K562 (cell line): ENCODE measurements around the gene ST7. TPM values are rescaled to one million over a fixed set of nuclear protein-coding genes. Genes with fewer than 3 reads are reported as not detected.

Source experiments
- CC2D1A ChIP-seq: fragments of 450-650 bp; IDR thresholded peaks from 2 replicates; pipeline ENCODE4 v1.6.1; 2017; ENCODE audit warnings: mild to moderate bottlenecking
- CXXC5 ChIP-seq: fragments of 250-450 bp; sonication (Bioruptor Pico); IDR thresholded peaks from 2 replicates; pipeline ENCODE4 v1.8.0; 2022; ENCODE audit warnings: inconsistent platforms, mild to moderate bottlenecking, moderate library complexity
- EP300 ChIP-seq: IDR thresholded peaks from 2 replicates; pipeline ENCODE4 v1.6.1; 2012; ENCODE audit warnings: low read length, improper control_type of control experiment
- HIVEP1 ChIP-seq: fragments of 250-450 bp; sonication (Bioruptor Pico); IDR thresholded peaks from 2 replicates; pipeline ENCODE4 v1.4.0; 2020; ENCODE audit warnings: mild to moderate bottlenecking
- HOXB6 ChIP-seq: fragments of 250-450 bp; sonication (Bioruptor Pico); IDR thresholded peaks from 2 replicates; pipeline ENCODE4 v1.5.1; 2022; ENCODE audit warnings: mild to moderate bottlenecking, borderline replicate concordance
- KDM4B ChIP-seq, 2 experiments: fragments of 450-650 bp in 1 of 2; sonication (generic) in 1 of 2; IDR thresholded peaks; 2 replicates each; pipeline ENCODE4 v1.6.1; 2016 to 2017; ENCODE audit warnings: borderline replicate concordance in 2 of 2, antibody characterized with exemption in 1 of 2, low read depth in 1 of 2, mild to moderate bottlenecking in 1 of 2
- MAFG ChIP-seq: fragments of 450-650 bp; conservative IDR thresholded peaks from 2 replicates; pipeline ENCODE4 v1.6.1; 2016; ENCODE audit warnings: missing genetic modification characterization, missing compliant biosample characterization
- MTA2 ChIP-seq: fragments of 450-650 bp; IDR thresholded peaks from 2 replicates; pipeline ENCODE4 v1.6.1; 2016; ENCODE audit warnings: low read depth
- NEUROD1 ChIP-seq: fragments of 150-350 bp; IDR thresholded peaks from 2 replicates; pipeline ENCODE4 v1.6.1; 2014; ENCODE audit warnings: borderline replicate concordance, low read length, low read depth; ENCODE audit not compliant: partially characterized antibody
- NFXL1 ChIP-seq: fragments of 450-650 bp; formaldehyde crosslinking; IDR thresholded peaks from 2 replicates; pipeline ENCODE4 v1.4.0; 2021; ENCODE audit warnings: mild to moderate bottlenecking
- NONO ChIP-seq, 2 experiments: fragments of 200-400 bp in 1 of 2; fragments of 450-650 bp in 1 of 2; formaldehyde crosslinking in 1 of 2; IDR thresholded peaks; 2 replicates each; pipeline ENCODE4 v1.6.1; 2017; ENCODE audit warnings: low read depth in 2 of 2, mild to moderate bottlenecking in 2 of 2, moderate library complexity in 2 of 2, low read length in 1 of 2
- RAD21 ChIP-seq, 2 experiments: fragments of 250-450 bp in 1 of 2; fragments of 450-650 bp in 1 of 2; sonication (Bioruptor Pico) in 1 of 2; formaldehyde crosslinking in 1 of 2; IDR thresholded peaks in 1 of 2; conservative IDR thresholded peaks in 1 of 2; 2 replicates each; pipeline versions ENCODE4 v1.4.0 to v1.8.0; 2020 to 2022; ENCODE audit warnings: mild to moderate bottlenecking in 2 of 2, moderate library complexity in 1 of 2
- SMAD4 ChIP-seq: fragments of 250-450 bp; sonication (Bioruptor Pico); conservative IDR thresholded peaks from 2 replicates; pipeline ENCODE4 v1.8.0; 2021; ENCODE audit warnings: inconsistent platforms, mild to moderate bottlenecking, moderate library complexity
- STAT5A ChIP-seq: IDR thresholded peaks from 2 replicates; pipeline ENCODE4 v1.6.1; 2012; ENCODE audit warnings: low read length, inconsistent platforms, borderline replicate concordance
- ZNF212 ChIP-seq: fragments of 450-650 bp; formaldehyde crosslinking; IDR thresholded peaks from 2 replicates; pipeline ENCODE4 v1.4.0; 2020; ENCODE audit warnings: mild to moderate bottlenecking
- ZNF586 ChIP-seq: fragments of 450-650 bp; formaldehyde crosslinking; conservative IDR thresholded peaks from 2 replicates; pipeline ENCODE4 v1.4.0; 2020; ENCODE audit warnings: mild to moderate bottlenecking, moderate library complexity
- ZNF644 ChIP-seq: fragments of 200-800 bp; sonication (Bioruptor generic); IDR thresholded peaks from 2 replicates; pipeline ENCODE4 v1.6.1; 2016; ENCODE audit warnings: low read depth, missing genetic modification characterization, missing compliant biosample characterization
- ZNF655 ChIP-seq: fragments of 250-450 bp; sonication (Bioruptor Pico); IDR thresholded peaks from 2 replicates; pipeline ENCODE4 v1.5.0; 2021
- polyA plus RNA-seq, 8 experiments: library from polyadenylated mRNA; depleted of rRNA in 4 of 8; stranded (reverse) in 5 of 8; unstranded in 3 of 8; fragments of >200 nt; fragmentation: Nextera tagmentation in 2 of 8; fragmentation: Illumina TruSeq in 1 of 8; extraction: Ambion mirVana in 2 of 8; extraction: Trizol in 1 of 8; gene quantifications; 2 replicates each; pipeline versions ENCODE4 v1.2.1 to v1.2.3, GENCODE V29; 2011 to 2014; ENCODE audit warnings: inconsistent platforms in 1 of 8, missing spikeins in 1 of 8
- total RNA-seq, 7 experiments: library from RNA; depleted of rRNA in 6 of 7; stranded (reverse); fragments of >200 nt in 6 of 7; fragmentation: Illumina TruSeq in 2 of 7; extraction: Trizol in 2 of 7; gene quantifications; 2 replicates each; pipeline versions ENCODE4 v1.2.1 to v1.2.3, GENCODE V29; 2011 to 2021; ENCODE audit warnings: low replicate concordance in 1 of 7

Gene ST7
- total and polyA plus RNA-seq, 9 of the 15 experiments (the other 6 are each of a cell fraction or from before 2014, with no cell fraction given), result 23.9 to 56.3 (median 36.9) TPM

- TF ChIP-seq ZNF655 (CRISPR knock-in tag) (no peak), HOXB6 (no peak), ZNF212 (no peak), NONO (IDR thresholded peaks at IDR 0.05; ENCODE audit: low read depth in 2 of 2, low read length in 1 of 2) (peak in 1 of 2 experiments; percentile 46; a peak in 1 of 4 replicates), CC2D1A (peak; percentile 85), MAFG (tag) (no peak), STAT5A (peak; percentile 71; the same call in 1 of the 2 replicates), HIVEP1 (CRISPR knock-in tag) (peak; percentile 82), MTA2 (peak; percentile 69), NEUROD1 (peak; percentile 65), SMAD4 (CRISPR knock-in tag) (peak; percentile 50), EP300 (peak; percentile 95), KDM4B (IDR thresholded peaks at IDR 0.05; ENCODE audit: borderline replicate concordance in 2 of 2, low read depth in 1 of 2) (no peak), ZNF644 (tag) (peak; percentile 85; the same call in 1 of the 2 replicates), RAD21 (CRISPR knock-in tag; conservative IDR thresholded peaks at IDR 0.05 in 1 of 2, IDR thresholded peaks at IDR 0.05 in 1 of 2) (peak in 1 of 2 experiments; percentile 17; a peak in 1 of 4 replicates), NFXL1 (no peak), CXXC5 (CRISPR knock-in tag) (peak; percentile 87), ZNF586 (CRISPR knock-in tag) (no peak)
These were observed 61.4 kb downstream of the ST7 start (continued) for GRCh38 chr7:117014673-117015133.
